Liver (tissue), 9 donors: Measurements from ENCODE around the gene TEX19. TPM values are rescaled to one million over a fixed set of nuclear protein-coding genes. Genes with fewer than 3 reads are reported as not detected.

ENCODE experiments used
- DNase-seq: peaks from one replicate; pipeline ENCODE4 v3.0.0-alpha.2; 2017; ENCODE audit warnings: low spot score
- H3K27ac ChIP-seq, 2 donors: one replicate each; pipeline ENCODE4 v1.7.0; 2013; ENCODE audit warnings: inconsistent platforms in 2 of 2, low read length in 2 of 2, control low read depth in 1 of 2, low read depth in 1 of 2, mild to moderate bottlenecking in 1 of 2
- H3K27me3 ChIP-seq, 4 donors: one replicate each; pipeline versions ENCODE4 v1.6.1 to v1.7.0; 2013; ENCODE audit warnings: low read length in 3 of 4, inconsistent platforms in 1 of 4, mild to moderate bottlenecking in 1 of 4, moderate library complexity in 1 of 4; ENCODE audit not compliant: control insufficient read depth in 4 of 4, insufficient read depth in 4 of 4
- H3K36me3 ChIP-seq, 4 donors: one replicate each; pipeline versions ENCODE4 v1.6.1 to v1.7.0; 2013; ENCODE audit warnings: low read length in 3 of 4, mild to moderate bottlenecking in 3 of 4, low read depth in 1 of 4, moderate library complexity in 1 of 4; ENCODE audit not compliant: control insufficient read depth in 4 of 4, insufficient read depth in 3 of 4
- H3K4me1 ChIP-seq, 4 donors: one replicate each; pipeline versions ENCODE4 v1.6.1 to v1.7.0; 2013; ENCODE audit warnings: low read length in 3 of 4, mild to moderate bottlenecking in 3 of 4, moderate library complexity in 1 of 4; ENCODE audit not compliant: control insufficient read depth in 4 of 4, insufficient read depth in 4 of 4
- H3K4me3 ChIP-seq, 3 donors: one replicate each; pipeline versions ENCODE4 v1.6.1 to v1.7.0; 2013; ENCODE audit warnings: low read length in 3 of 3, control low read depth in 1 of 3, low read depth in 1 of 3, mild to moderate bottlenecking in 1 of 3
- H3K9ac ChIP-seq, 2 donors: one replicate each; pipeline ENCODE4 v1.7.0; 2013; ENCODE audit warnings: low read length in 2 of 2, mild to moderate bottlenecking in 2 of 2, moderate library complexity in 2 of 2, control low read depth in 1 of 2, low read depth in 1 of 2
- H3K9me3 ChIP-seq, 4 donors: one replicate each; pipeline versions ENCODE4 v1.6.1 to v1.7.0; 2013; ENCODE audit warnings: low read length in 3 of 4; ENCODE audit not compliant: control insufficient read depth in 4 of 4
- FOXA1 ChIP-seq: IDR thresholded peaks from 2 replicates; pipeline ENCODE4 v1.6.1; 2016; ENCODE audit warnings: antibody characterized with exemption
- FOXA2 ChIP-seq: IDR thresholded peaks from 2 replicates; pipeline ENCODE4 v1.6.1; 2016; ENCODE audit warnings: antibody characterized with exemption
- HNF4A ChIP-seq, 2 donors: conservative IDR thresholded peaks; 2 replicates each; pipeline ENCODE4 v1.6.1; 2016; ENCODE audit warnings: antibody characterized with exemption in 2 of 2, mild to moderate bottlenecking in 2 of 2
- JUND ChIP-seq, 2 donors: IDR thresholded peaks; 2 replicates each; pipeline ENCODE4 v1.6.1; 2016; ENCODE audit warnings: antibody characterized with exemption in 2 of 2
- NR2F2 ChIP-seq: IDR thresholded peaks from 2 replicates; pipeline ENCODE4 v1.6.1; 2016; ENCODE audit warnings: antibody characterized with exemption
- RXRA ChIP-seq, 2 donors: IDR thresholded peaks; 2 replicates each; pipeline ENCODE4 v1.6.1; 2017 to 2018; ENCODE audit warnings: antibody characterized with exemption in 2 of 2, mild to moderate bottlenecking in 1 of 2
- SP1 ChIP-seq: IDR thresholded peaks from 2 replicates; pipeline ENCODE4 v1.6.1; 2018; ENCODE audit warnings: antibody characterized with exemption, mild to moderate bottlenecking
- WGBS: extraction: QIAGEN DNeasy Blood & Tissue Kit; methylation state at CpG from one replicate; pipeline ENCODE4 v1.1.7; 2013; 5-methylcytosine and 5-hydroxymethylcytosine counted together
- polyA plus RNA-seq, 2 donors: library from polyadenylated mRNA; stranded (reverse) in 1 of 2; unstranded in 1 of 2; fragments of 200-250 nt in 1 of 2; fragments of >200 nt in 1 of 2; fragmentation: Nextera tagmentation in 1 of 2; extraction: Ambion mirVana in 1 of 2; gene quantifications; one replicate each; pipeline versions ENCODE4 v1.2.1 to v1.2.3, GENCODE V29; 2013 to 2015
- total RNA-seq, 2 donors: library from RNA; depleted of rRNA; stranded (reverse); fragments of >200 nt; gene quantifications; one replicate each; pipeline ENCODE4 v1.2.3, GENCODE V29; 2014
- TF ChIP-seq, protein P1 (sequence below): fragments of 150-350 bp; IDR thresholded peaks from 2 replicates; pipeline ENCODE4 v1.5.1; 2017; ENCODE audit warnings: improper control_type of control experiment, low read depth, low read length; ENCODE audit not compliant: missing input control
- TF ChIP-seq, protein P2 (sequence below): IDR thresholded peaks from 2 replicates; pipeline ENCODE4 v1.6.1; 2016; ENCODE audit warnings: antibody characterized with exemption
- donor health status: healthy.
- donor health status: healthy.
- donor health status: healthy.
- donor health status: healthy.
- donor health status: healthy.

Gene TEX19
- total and polyA plus RNA-seq, 4 donors: 0.14 TPM; not detected in 3

DNA sequence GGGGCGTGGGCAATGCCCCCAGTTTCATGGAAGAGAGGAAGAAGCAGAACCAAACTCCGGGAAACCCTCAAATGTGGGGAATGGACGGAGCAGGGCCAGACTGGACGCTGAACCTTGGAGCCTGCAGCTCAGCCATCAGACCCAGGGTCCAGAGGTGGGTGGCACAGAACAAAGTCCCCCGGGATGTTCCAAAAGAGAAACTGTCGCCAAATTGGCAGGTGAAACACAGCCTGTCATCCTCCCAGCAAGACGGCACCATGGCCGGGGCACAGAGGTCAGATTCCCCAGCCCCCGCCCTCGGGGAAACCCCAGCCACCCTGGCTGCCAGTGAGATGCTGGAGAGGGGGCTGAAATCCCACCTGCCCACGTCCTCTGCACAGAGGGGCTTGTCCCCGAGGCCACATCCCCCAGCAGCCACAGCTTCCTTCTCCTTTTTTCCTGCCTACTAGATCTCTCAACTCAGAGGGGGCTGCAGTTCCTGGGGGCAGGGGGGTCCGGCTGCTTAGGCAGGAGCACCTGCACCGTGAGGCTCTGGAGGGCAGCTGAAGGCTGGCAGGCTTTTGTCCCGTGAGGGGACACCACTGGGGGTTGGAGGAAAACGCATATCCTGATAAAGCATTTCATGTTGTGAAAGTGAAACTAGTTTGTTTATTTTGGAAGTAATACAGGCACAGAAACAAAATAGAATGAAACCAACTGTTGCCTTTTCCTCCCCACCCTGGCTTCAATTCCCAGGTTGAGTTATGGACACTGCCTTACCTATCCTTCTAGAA, 24.2 kb upstream of the TEX19 start (continued):
- TF ChIP-seq, protein P1, sequence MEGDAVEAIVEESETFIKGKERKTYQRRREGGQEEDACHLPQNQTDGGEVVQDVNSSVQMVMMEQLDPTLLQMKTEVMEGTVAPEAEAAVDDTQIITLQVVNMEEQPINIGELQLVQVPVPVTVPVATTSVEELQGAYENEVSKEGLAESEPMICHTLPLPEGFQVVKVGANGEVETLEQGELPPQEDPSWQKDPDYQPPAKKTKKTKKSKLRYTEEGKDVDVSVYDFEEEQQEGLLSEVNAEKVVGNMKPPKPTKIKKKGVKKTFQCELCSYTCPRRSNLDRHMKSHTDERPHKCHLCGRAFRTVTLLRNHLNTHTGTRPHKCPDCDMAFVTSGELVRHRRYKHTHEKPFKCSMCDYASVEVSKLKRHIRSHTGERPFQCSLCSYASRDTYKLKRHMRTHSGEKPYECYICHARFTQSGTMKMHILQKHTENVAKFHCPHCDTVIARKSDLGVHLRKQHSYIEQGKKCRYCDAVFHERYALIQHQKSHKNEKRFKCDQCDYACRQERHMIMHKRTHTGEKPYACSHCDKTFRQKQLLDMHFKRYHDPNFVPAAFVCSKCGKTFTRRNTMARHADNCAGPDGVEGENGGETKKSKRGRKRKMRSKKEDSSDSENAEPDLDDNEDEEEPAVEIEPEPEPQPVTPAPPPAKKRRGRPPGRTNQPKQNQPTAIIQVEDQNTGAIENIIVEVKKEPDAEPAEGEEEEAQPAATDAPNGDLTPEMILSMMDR: no peak
- TF ChIP-seq JUND (IDR thresholded peaks at IDR 0.05): peak in 1 of 2 donors; percentile 66

DNA sequence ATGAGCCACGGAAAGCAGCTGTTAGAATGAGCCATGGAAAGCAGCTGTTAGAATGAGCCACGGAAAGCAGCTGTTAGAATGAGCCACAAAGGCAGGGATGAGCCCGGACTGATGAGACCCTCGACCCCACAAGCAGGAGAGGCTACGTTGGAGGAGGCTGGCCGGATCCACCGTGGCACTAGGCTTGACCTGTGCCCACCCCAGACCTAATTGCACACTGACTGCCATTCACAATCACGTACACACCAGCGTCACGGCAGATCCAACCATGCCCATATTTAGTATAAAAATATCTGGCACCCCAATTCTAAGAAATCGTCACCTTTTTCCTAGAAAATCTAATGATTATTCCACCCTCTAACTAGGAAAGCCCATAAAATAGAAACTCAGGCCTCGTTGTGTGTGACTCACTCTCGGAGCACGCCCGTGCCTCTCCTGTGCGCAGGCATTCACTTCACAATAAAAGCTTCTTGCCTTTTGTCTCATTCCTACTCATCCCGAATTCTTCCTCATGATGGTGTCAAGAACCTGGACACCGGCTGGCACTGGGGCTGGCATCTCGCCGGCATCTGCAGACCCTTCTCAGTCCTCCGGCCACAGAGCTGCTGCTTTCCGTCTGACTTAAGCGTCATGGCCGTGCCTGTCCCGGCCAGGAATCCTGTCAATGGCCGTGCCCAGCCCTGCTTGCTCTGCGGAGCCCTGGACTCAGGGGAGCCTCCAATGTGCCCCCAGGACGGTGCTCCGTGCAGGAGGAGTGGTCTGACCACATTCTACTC, 20.0 kb upstream of the TEX19 start:
- H3K9me3 ChIP-seq: no peaks in the 10 kb centered on the region
- DNase-seq: no peak
- no peaks in the 10 kb centered on the region for H3K27me3 ChIP-seq
- no peak overlapping the region for H3K9ac ChIP-seq
- H3K4me1 ChIP-seq: peaks cover 3 to 17% (median 10%) of the 10 kb centered on the region in 4 donors
- H3K36me3 ChIP-seq: no peaks in the 10 kb centered on the region
- no peak overlapping the region for H3K4me3 ChIP-seq
- TF ChIP-seq, protein P1: no peak
- no peak for TF ChIP-seq FOXA1
- no peak for TF ChIP-seq NR2F2
- TF ChIP-seq, protein P2, sequence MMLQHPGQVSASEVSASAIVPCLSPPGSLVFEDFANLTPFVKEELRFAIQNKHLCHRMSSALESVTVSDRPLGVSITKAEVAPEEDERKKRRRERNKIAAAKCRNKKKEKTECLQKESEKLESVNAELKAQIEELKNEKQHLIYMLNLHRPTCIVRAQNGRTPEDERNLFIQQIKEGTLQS: no peak
- no peak for TF ChIP-seq RXRA (IDR thresholded peaks at IDR 0.05)
- TF ChIP-seq FOXA2: no peak
- TF ChIP-seq SP1: no peak
- TF ChIP-seq HNF4A (conservative IDR thresholded peaks at IDR 0.05): no peak
- 71% methylated on average over 29 of the region's 29 CpGs for WGBS
- no peak overlapping the region for H3K27ac ChIP-seq

DNA sequence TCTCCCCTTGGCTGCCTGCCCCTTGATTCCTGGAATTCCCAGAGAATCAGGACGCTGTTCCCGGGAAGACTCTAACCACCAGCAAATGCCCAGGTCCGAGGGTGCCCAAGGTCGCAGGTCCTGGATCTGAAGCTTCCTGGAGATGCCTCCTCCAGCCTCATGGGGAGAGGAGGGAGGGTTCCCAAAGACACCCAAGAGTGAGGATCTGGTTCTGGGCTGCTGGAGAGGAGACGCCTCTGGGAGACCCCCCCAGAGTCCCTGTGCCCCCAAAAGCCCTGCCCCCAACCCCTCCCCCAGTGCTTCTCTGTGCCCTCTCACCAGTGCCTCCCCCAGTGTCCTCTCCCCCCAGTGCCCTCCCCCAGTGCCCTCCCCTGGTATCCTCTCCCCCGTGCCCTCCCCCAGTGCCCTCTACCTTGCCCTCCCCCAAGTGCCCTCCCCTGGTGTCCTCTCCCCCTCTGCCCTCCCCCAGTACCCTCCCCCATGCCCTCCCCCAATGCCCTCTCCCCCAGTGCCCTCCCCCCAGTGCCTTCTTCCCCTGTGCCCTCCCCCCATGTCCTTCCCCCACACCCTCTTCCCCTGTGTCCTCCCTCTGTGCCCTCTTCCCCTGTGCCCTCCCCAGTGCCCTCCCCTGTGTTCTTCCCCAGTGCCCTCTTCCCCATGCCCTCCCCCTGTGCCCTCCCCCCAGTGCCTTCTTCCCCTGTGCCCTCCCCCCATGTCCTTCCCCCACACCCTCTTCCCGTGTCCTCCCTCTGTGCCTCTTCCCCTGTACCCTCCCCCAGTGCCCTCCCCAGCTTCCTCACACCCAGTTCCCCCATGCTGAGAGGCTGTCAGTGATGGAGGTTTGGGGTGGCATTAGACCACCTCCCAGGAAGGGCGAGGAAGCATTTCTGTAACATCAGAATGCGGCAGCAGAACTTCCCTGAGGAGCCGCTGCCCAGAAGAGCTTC, 19.1 kb upstream of the TEX19 start:
- H3K27ac ChIP-seq: no peak overlapping the region
- no peak overlapping the region for H3K9ac ChIP-seq
- WGBS: 58% methylated on average over 10 of the region's 10 CpGs

More for the DNA sequence above, 19.1 kb upstream of the TEX19 start:
- Histone ChIP-seq H3K36me3 (no peaks in the 10 kb centered on the region), H3K9me3 (no peaks in the 10 kb centered on the region), H3K27me3 (no peaks in the 10 kb centered on the region), H3K4me1 (peaks cover 0 to 10% (median 6%) of the 10 kb centered on the region in 4 donors), H3K4me3 (no peak overlapping the region)
- DNase-seq: no peak
- no peak for TF ChIP-seq SP1
- TF ChIP-seq, protein P1: no peak
